Osteocyte (in vitro differentiated cells): ENCODE results near the gene ASAP2. TPM values are rescaled to one million over a fixed set of nuclear protein-coding genes. Genes with fewer than 3 reads are reported as not detected.

ENCODE experiments used
- DNase-seq: peaks from one replicate; pipeline ENCODE4 v3.0.0; 2021; ENCODE audit warnings: mixed read lengths; ENCODE audit not compliant: unreplicated experiment; ENCODE audit errors: extremely low spot score
- H3K27ac Mint-ChIP-seq: one replicate; pipeline ENCODE4 v1.8.0; 2021; ENCODE audit warnings: mild to moderate bottlenecking, mixed read lengths; ENCODE audit not compliant: unreplicated experiment
- H3K27me3 Mint-ChIP-seq: one replicate; pipeline ENCODE4 v1.8.0; 2021; ENCODE audit warnings: mixed read lengths; ENCODE audit not compliant: unreplicated experiment
- H3K36me3 Mint-ChIP-seq: one replicate; pipeline ENCODE4 v1.8.0; 2021; ENCODE audit warnings: mixed read lengths; ENCODE audit not compliant: unreplicated experiment
- H3K4me1 Mint-ChIP-seq: one replicate; pipeline ENCODE4 v1.8.0; 2021; ENCODE audit warnings: mixed read lengths; ENCODE audit not compliant: unreplicated experiment
- H3K4me3 Mint-ChIP-seq: one replicate; pipeline ENCODE4 v1.8.0; 2021; ENCODE audit warnings: mild to moderate bottlenecking, moderate library complexity, mixed read lengths; ENCODE audit not compliant: unreplicated experiment
- H3K9me3 Mint-ChIP-seq: one replicate; pipeline ENCODE4 v1.8.0; 2021; ENCODE audit warnings: mixed read lengths; ENCODE audit not compliant: unreplicated experiment
- total RNA-seq: library from RNA; stranded (reverse); gene quantifications from 2 replicates; pipeline ENCODE4 v1.2.1, GENCODE V29; 2021
- TF ChIP-seq, protein P1 (sequence below): fragments of 200-600 bp; sonication (generic); IDR thresholded peaks from 2 replicates; pipeline ENCODE4 v1.5.0; 2021; ENCODE audit warnings: antibody characterized with exemption, mild to moderate bottlenecking, moderate library complexity

The ASAP2 gene
- total RNA-seq, 1 donor from 2014 or later, result 91.0 TPM

- Mint-ChIP-seq H3K9me3 (no peaks in the 10 kb centered on the region), H3K27ac (peak overlapping the region; percentile 97), H3K4me1 (peaks cover 89% of the 10 kb centered on the region), H3K36me3 (peaks cover 3% of the 10 kb centered on the region), H3K27me3 (no peaks in the 10 kb centered on the region), H3K4me3 (peak overlapping the region; percentile 65)
- DNase-seq, result peak; percentile 92
- TF ChIP-seq, protein P1, sequence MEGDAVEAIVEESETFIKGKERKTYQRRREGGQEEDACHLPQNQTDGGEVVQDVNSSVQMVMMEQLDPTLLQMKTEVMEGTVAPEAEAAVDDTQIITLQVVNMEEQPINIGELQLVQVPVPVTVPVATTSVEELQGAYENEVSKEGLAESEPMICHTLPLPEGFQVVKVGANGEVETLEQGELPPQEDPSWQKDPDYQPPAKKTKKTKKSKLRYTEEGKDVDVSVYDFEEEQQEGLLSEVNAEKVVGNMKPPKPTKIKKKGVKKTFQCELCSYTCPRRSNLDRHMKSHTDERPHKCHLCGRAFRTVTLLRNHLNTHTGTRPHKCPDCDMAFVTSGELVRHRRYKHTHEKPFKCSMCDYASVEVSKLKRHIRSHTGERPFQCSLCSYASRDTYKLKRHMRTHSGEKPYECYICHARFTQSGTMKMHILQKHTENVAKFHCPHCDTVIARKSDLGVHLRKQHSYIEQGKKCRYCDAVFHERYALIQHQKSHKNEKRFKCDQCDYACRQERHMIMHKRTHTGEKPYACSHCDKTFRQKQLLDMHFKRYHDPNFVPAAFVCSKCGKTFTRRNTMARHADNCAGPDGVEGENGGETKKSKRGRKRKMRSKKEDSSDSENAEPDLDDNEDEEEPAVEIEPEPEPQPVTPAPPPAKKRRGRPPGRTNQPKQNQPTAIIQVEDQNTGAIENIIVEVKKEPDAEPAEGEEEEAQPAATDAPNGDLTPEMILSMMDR, result no peak
These were observed 28.8 kb downstream of the ASAP2 start for GRCh38 chr2:9235147-9236044.

- TF ChIP-seq, protein P1, result no peak
- no peaks in the 10 kb centered on the region for H3K9me3 Mint-ChIP-seq
- H3K36me3 Mint-ChIP-seq, result peaks cover 3% of the 10 kb centered on the region
These were observed 29.4 kb downstream of the ASAP2 start for GRCh38 chr2:9236045-9236344.

GRCh38 chr2:9236867-9237266 lies 30.3 kb downstream of the ASAP2 start:
- no peak for DNase-seq
- TF ChIP-seq, protein P1, result no peak
- Mint-ChIP-seq H3K4me3 (peak overlapping the region; percentile 46), H3K4me1 (peaks cover 87% of the 10 kb centered on the region), H3K27ac (peak overlapping the region; percentile 97), H3K27me3 (no peaks in the 10 kb centered on the region), H3K9me3 (no peaks in the 10 kb centered on the region), H3K36me3 (peaks cover 3% of the 10 kb centered on the region)

More at GRCh38 chr2:9236045-9236344, 29.4 kb downstream of the ASAP2 start:
- no peaks in the 10 kb centered on the region for H3K27me3 Mint-ChIP-seq
- H3K4me1 Mint-ChIP-seq, result peaks cover 87% of the 10 kb centered on the region
- H3K27ac Mint-ChIP-seq, result peak overlapping the region; percentile 97
- peak overlapping the region; percentile 65 for H3K4me3 Mint-ChIP-seq
- DNase-seq, result no peak

- H3K4me3 Mint-ChIP-seq, result no peak overlapping the region
- no peak for DNase-seq
- H3K4me1 Mint-ChIP-seq, result peaks cover 86% of the 10 kb centered on the region
- no peaks in the 10 kb centered on the region for H3K9me3 Mint-ChIP-seq
- no peaks in the 10 kb centered on the region for H3K27me3 Mint-ChIP-seq
- TF ChIP-seq, protein P1, result no peak
- H3K36me3 Mint-ChIP-seq, result peaks cover 3% of the 10 kb centered on the region
- H3K27ac Mint-ChIP-seq, result peak overlapping the region; percentile 97
These were observed 31.2 kb downstream of the ASAP2 start for GRCh38 chr2:9237831-9238230.

- no peak for DNase-seq
- Mint-ChIP-seq H3K27ac (peak overlapping the region; percentile 97), H3K4me1 (peaks cover 81% of the 10 kb centered on the region), H3K27me3 (no peaks in the 10 kb centered on the region), H3K4me3 (no peak overlapping the region), H3K36me3 (peaks cover 3% of the 10 kb centered on the region), H3K9me3 (no peaks in the 10 kb centered on the region)
- TF ChIP-seq, protein P1, result no peak
These were observed 32.1 kb downstream of the ASAP2 start for GRCh38 chr2:9238591-9239326.
